ENCODE measurements around the gene GET3.
"Not testable (repeated sequence)": the region's sequence is repeated elsewhere in the genome, so short reads cannot be mapped to it uniquely, and the experiment has no call there.

The GET3 gene

GRCh38 chr19:12705654-12706331 is 31.5 kb upstream of the GET3 start:
- Histone ChIP-seq H3K27me3 (ENCODE audit: insufficient read depth, insufficient read length) (no peaks in the 10 kb centered on the region), H3K4me3 (ENCODE audit: insufficient read length, low read depth) (no peak overlapping the region), H3K9ac (ENCODE audit: insufficient read length, low read depth) (no peak overlapping the region), H3K9me3 (ENCODE audit: insufficient read depth, low read length) (no peaks in the 10 kb centered on the region), H3K36me3 (ENCODE audit: insufficient read depth, insufficient read length, low read length) (peaks cover 100% of the 10 kb centered on the region), H3K4me1 (ENCODE audit: insufficient read depth, insufficient read length) (peaks cover 11% of the 10 kb centered on the region)
- no peak for TF ChIP-seq SUZ12 (IDR thresholded peaks at IDR 0.05; ENCODE audit: extremely low read depth, insufficient read depth, insufficient read length)
- TF ChIP-seq YY1 (IDR thresholded peaks at IDR 0.05; ENCODE audit: insufficient read depth, insufficient read length), result no peak
- TF ChIP-seq ZNF274 (IDR thresholded peaks at IDR 0.05; ENCODE audit: low read depth, low read length), result no peak
- no peak for DNase-seq (ENCODE audit: low read depth, low spot score)

- DNase-seq (ENCODE audit: low read depth, low spot score), result no peak
- Histone ChIP-seq H3K9me3 (ENCODE audit: insufficient read depth, low read length) (no peaks in the 10 kb centered on the region), H3K36me3 (ENCODE audit: insufficient read depth, insufficient read length, low read length) (peaks cover 100% of the 10 kb centered on the region), H3K9ac (ENCODE audit: insufficient read length, low read depth) (no peak overlapping the region), H3K27me3 (ENCODE audit: insufficient read depth, insufficient read length) (no peaks in the 10 kb centered on the region), H3K4me1 (ENCODE audit: insufficient read depth, insufficient read length) (peaks cover 13% of the 10 kb centered on the region), H3K4me3 (ENCODE audit: insufficient read length, low read depth) (no peak overlapping the region)
- TF ChIP-seq YY1 (IDR thresholded peaks at IDR 0.05; ENCODE audit: insufficient read depth, insufficient read length) (no peak), ZNF274 (IDR thresholded peaks at IDR 0.05; ENCODE audit: low read depth, low read length) (no peak), SUZ12 (IDR thresholded peaks at IDR 0.05; ENCODE audit: extremely low read depth, insufficient read depth, insufficient read length) (no peak)
Measured at GRCh38 chr19:12706332-12706718, 31.0 kb upstream of the GET3 start.

- no peak for TF ChIP-seq YY1 (IDR thresholded peaks at IDR 0.05; ENCODE audit: insufficient read depth, insufficient read length)
- no peak for TF ChIP-seq SUZ12 (IDR thresholded peaks at IDR 0.05; ENCODE audit: extremely low read depth, insufficient read depth, insufficient read length)
- TF ChIP-seq ZNF274 (IDR thresholded peaks at IDR 0.05; ENCODE audit: low read depth, low read length), result no peak
- no peaks in the 10 kb centered on the region for H3K27me3 ChIP-seq (ENCODE audit: insufficient read depth, insufficient read length)
- H3K9me3 ChIP-seq (ENCODE audit: insufficient read depth, low read length), result no peaks in the 10 kb centered on the region
- no peak for DNase-seq (ENCODE audit: low read depth, low spot score)
- peaks cover 3% of the 10 kb centered on the region for H3K4me1 ChIP-seq (ENCODE audit: insufficient read depth, insufficient read length)
- no peak overlapping the region for H3K4me3 ChIP-seq (ENCODE audit: insufficient read length, low read depth)
- peaks cover 96% of the 10 kb centered on the region for H3K36me3 ChIP-seq (ENCODE audit: insufficient read depth, insufficient read length, low read length)
- no peak overlapping the region for H3K9ac ChIP-seq (ENCODE audit: insufficient read length, low read depth)
Measured at GRCh38 chr19:12708641-12709040, 28.7 kb upstream of the GET3 start.

- no peak for TF ChIP-seq SUZ12 (IDR thresholded peaks at IDR 0.05; ENCODE audit: extremely low read depth, insufficient read depth, insufficient read length)
- TF ChIP-seq ZNF274 (IDR thresholded peaks at IDR 0.05; ENCODE audit: low read depth, low read length), result no peak
- TF ChIP-seq YY1 (IDR thresholded peaks at IDR 0.05; ENCODE audit: insufficient read depth, insufficient read length), result no peak
- Histone ChIP-seq H3K4me1 (ENCODE audit: insufficient read depth, insufficient read length) (peaks cover 3% of the 10 kb centered on the region), H3K4me3 (ENCODE audit: insufficient read length, low read depth) (no peak overlapping the region), H3K9me3 (ENCODE audit: insufficient read depth, low read length) (no peaks in the 10 kb centered on the region), H3K36me3 (ENCODE audit: insufficient read depth, insufficient read length, low read length) (peaks cover 95% of the 10 kb centered on the region), H3K27me3 (ENCODE audit: insufficient read depth, insufficient read length) (no peaks in the 10 kb centered on the region), H3K9ac (ENCODE audit: insufficient read length, low read depth) (no peak overlapping the region)
- no peak for DNase-seq (ENCODE audit: low read depth, low spot score)
Measured at GRCh38 chr19:12711187-12711586, 26.1 kb upstream of the GET3 start.

GRCh38 chr19:12712077-12712476 is 25.2 kb upstream of the GET3 start:
- DNase-seq (ENCODE audit: low read depth, low spot score); H3K9me3 ChIP-seq (ENCODE audit: insufficient read depth, low read length): not testable (repeated sequence)

GRCh38 chr19:12713304-12713703 is 24.0 kb upstream of the GET3 start:
- not testable (repeated sequence) for H3K27me3 ChIP-seq (ENCODE audit: insufficient read depth, insufficient read length); H3K4me1 ChIP-seq (ENCODE audit: insufficient read depth, insufficient read length); H3K4me3 ChIP-seq (ENCODE audit: insufficient read length, low read depth); H3K9ac ChIP-seq (ENCODE audit: insufficient read length, low read depth); DNase-seq (ENCODE audit: low read depth, low spot score); H3K9me3 ChIP-seq (ENCODE audit: insufficient read depth, low read length)
- H3K36me3 ChIP-seq (ENCODE audit: insufficient read depth, insufficient read length, low read length), result peaks cover 94% of the 10 kb centered on the region

More at GRCh38 chr19:12712077-12712476, 25.2 kb upstream of the GET3 start:
- H3K4me3 ChIP-seq (ENCODE audit: insufficient read length, low read depth); H3K9ac ChIP-seq (ENCODE audit: insufficient read length, low read depth); H3K4me1 ChIP-seq (ENCODE audit: insufficient read depth, insufficient read length); H3K27me3 ChIP-seq (ENCODE audit: insufficient read depth, insufficient read length): not testable (repeated sequence)
- peaks cover 95% of the 10 kb centered on the region for H3K36me3 ChIP-seq (ENCODE audit: insufficient read depth, insufficient read length, low read length)

- no peak for DNase-seq (ENCODE audit: low read depth, low spot score)
- H3K9me3 ChIP-seq (ENCODE audit: insufficient read depth, low read length), result no peaks in the 10 kb centered on the region
- no peak overlapping the region for H3K9ac ChIP-seq (ENCODE audit: insufficient read length, low read depth)
- peaks cover 92% of the 10 kb centered on the region for H3K36me3 ChIP-seq (ENCODE audit: insufficient read depth, insufficient read length, low read length)
- no peak overlapping the region for H3K4me3 ChIP-seq (ENCODE audit: insufficient read length, low read depth)
- H3K27me3 ChIP-seq (ENCODE audit: insufficient read depth, insufficient read length), result no peaks in the 10 kb centered on the region
- H3K4me1 ChIP-seq (ENCODE audit: insufficient read depth, insufficient read length), result peaks cover 9% of the 10 kb centered on the region
- no peak for TF ChIP-seq YY1 (IDR thresholded peaks at IDR 0.05; ENCODE audit: insufficient read depth, insufficient read length)
- TF ChIP-seq ZNF274 (IDR thresholded peaks at IDR 0.05; ENCODE audit: low read depth, low read length), result no peak
- no peak for TF ChIP-seq SUZ12 (IDR thresholded peaks at IDR 0.05; ENCODE audit: extremely low read depth, insufficient read depth, insufficient read length)
Measured at GRCh38 chr19:12715102-12715501, 22.2 kb upstream of the GET3 start.

GRCh38 chr19:12715929-12716328 is 21.4 kb upstream of the GET3 start:
- H3K36me3 ChIP-seq (ENCODE audit: insufficient read depth, insufficient read length, low read length), result peaks cover 92% of the 10 kb centered on the region
- H3K9ac ChIP-seq (ENCODE audit: insufficient read length, low read depth), result no peak overlapping the region
- H3K27me3 ChIP-seq (ENCODE audit: insufficient read depth, insufficient read length), result no peaks in the 10 kb centered on the region
- TF ChIP-seq YY1 (IDR thresholded peaks at IDR 0.05; ENCODE audit: insufficient read depth, insufficient read length) (no peak), ZNF274 (IDR thresholded peaks at IDR 0.05; ENCODE audit: low read depth, low read length) (no peak), SUZ12 (IDR thresholded peaks at IDR 0.05; ENCODE audit: extremely low read depth, insufficient read depth, insufficient read length) (no peak)
- no peak overlapping the region for H3K4me3 ChIP-seq (ENCODE audit: insufficient read length, low read depth)
- H3K9me3 ChIP-seq (ENCODE audit: insufficient read depth, low read length), result no peaks in the 10 kb centered on the region
- DNase-seq (ENCODE audit: low read depth, low spot score), result no peak
- peaks cover 9% of the 10 kb centered on the region for H3K4me1 ChIP-seq (ENCODE audit: insufficient read depth, insufficient read length)
